ENCODE data around the gene RHOT2. TPM values are rescaled to one million over a fixed set of nuclear protein-coding genes. Genes with fewer than 3 reads are reported as not detected.

The RHOT2 gene
- total RNA-seq, 1 experiment from 2014 or later = 143 TPM

DNA sequence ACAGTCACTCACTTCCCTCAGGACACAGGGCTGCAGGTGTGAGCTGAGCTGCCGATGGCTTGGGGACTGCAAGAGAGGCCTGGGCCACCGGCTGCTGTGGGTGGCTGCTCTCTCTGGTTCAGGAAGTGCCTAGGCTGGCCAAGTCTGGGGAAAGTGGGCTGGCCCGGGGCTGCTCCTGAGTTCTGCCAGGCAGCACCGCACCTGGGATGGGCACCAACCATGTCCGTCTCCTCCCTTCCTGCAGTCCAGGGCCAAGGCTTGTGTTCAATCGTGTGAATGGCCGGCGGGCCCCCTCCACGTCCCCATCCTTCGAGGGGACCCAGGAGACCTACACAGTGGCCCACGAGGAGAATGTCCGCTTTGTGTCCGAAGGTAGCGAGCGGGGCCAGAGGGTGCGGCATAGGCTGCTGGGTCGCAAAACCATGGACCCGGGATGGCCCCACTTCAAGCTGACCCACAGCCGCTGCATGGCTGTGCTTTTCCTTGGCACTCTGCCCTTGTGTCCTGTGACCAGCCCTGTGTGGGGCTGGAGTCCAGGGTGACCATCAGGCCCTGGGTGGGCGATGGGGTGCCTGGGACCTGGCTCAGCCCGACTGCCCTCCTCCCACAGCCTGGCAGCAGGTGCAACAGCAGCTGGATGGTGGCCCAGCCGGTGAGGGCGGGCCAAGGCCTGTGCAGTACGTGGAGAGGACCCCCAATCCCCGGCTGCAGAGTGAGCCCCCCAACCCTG lies 20.6 kb upstream of the RHOT2 start:
- BruUV-seq (replicated peaks) = no TSS peak
- no peaks in the 10 kb centered on the region for H3K9me3 ChIP-seq (ENCODE audit: insufficient read depth, low read depth)
- H3K79me2 ChIP-seq (ENCODE audit: low read depth) = peaks cover 69% of the 10 kb centered on the region
- CTCF ChIA-PET = interaction anchor here (0.6 kb wide), 1 partner anchor 265 kb away, joined by 7 read pairs; no protein-coding TSS in a partner anchor
- H4K20me1 ChIP-seq (ENCODE audit: insufficient read depth) = peaks cover 17% of the 10 kb centered on the region; the same call in 1 of the 2 replicates
- H2AFZ ChIP-seq = no peak overlapping the region
- peak overlapping the region; percentile 92 for H3K4me2 ChIP-seq
- H3K4me3 ChIP-seq = no peak overlapping the region; the same call in 1 of the 2 replicates
- H3K9me2 ChIP-seq (ENCODE audit: insufficient read depth) = no peaks in the 10 kb centered on the region
- intact Hi-C loops (cut with micrococcal nuclease; ENCODE audit: unreplicated experiment) = loop anchor here (10.0 kb wide), 1 partner anchor 263 kb away; the partner anchor contains the start of gene PGAP6
- POLR2A ChIA-PET (ENCODE audit: unreplicated experiment) = interaction anchor here (0.6 kb wide), 1 partner anchor 13 kb away, joined by 3 read pairs; no protein-coding TSS in a partner anchor
- TF ChIP-seq, protein P1, sequence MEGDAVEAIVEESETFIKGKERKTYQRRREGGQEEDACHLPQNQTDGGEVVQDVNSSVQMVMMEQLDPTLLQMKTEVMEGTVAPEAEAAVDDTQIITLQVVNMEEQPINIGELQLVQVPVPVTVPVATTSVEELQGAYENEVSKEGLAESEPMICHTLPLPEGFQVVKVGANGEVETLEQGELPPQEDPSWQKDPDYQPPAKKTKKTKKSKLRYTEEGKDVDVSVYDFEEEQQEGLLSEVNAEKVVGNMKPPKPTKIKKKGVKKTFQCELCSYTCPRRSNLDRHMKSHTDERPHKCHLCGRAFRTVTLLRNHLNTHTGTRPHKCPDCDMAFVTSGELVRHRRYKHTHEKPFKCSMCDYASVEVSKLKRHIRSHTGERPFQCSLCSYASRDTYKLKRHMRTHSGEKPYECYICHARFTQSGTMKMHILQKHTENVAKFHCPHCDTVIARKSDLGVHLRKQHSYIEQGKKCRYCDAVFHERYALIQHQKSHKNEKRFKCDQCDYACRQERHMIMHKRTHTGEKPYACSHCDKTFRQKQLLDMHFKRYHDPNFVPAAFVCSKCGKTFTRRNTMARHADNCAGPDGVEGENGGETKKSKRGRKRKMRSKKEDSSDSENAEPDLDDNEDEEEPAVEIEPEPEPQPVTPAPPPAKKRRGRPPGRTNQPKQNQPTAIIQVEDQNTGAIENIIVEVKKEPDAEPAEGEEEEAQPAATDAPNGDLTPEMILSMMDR (conservative IDR thresholded peaks at IDR 0.05) = no peak
- TF ChIP-seq EZH2 (IDR thresholded peaks at IDR 0.05; ENCODE audit: low read depth) = no peak
- peaks cover 33% of the 10 kb centered on the region for H3F3A ChIP-seq (ENCODE audit: insufficient read depth, low read depth)
- H3K27me3 ChIP-seq (ENCODE audit: insufficient read depth, low read depth) = no peaks in the 10 kb centered on the region
- peaks cover 65% of the 10 kb centered on the region for H3K4me1 ChIP-seq (replicated peaks; ENCODE audit: insufficient read depth)
- H3K36me3 ChIP-seq (ENCODE audit: low read depth) = no peaks in the 10 kb centered on the region
- DNase-seq = no peak
- no peak overlapping the region for H3K27ac ChIP-seq

DNA sequence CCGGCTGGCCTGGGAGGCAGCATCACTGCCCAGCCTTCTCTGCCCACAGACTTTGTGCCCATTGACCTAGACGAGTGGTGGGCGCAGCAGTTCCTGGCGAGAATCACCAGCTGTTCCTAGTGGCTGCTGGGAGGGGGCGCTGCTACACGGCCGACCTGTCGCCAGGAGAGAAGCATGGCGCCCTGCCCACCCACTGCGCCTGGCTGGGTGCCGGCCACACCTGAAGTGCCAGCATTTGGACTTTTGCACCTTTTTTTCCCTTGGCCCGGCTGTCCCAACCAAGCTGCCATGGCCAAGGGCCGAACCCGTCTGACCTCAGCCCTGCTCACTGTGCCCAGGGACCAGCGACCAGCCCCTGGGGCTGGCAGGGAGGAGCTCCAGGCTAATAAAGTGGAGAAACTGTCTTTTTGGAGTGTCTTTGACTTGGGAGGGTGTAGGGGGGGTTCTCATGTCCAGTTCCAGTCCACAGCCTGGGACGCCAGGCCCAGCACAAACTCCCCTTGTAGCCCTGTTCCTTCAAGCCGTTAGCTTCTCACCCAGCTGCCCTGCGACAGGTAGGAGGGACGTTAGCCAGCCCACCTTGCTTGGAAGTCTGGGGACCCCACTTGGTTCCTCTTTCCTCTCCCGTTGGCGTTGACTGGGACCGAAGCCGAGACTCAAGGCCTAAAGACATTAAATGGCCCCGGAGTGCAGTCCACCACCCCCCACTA lies 19.7 kb upstream of the RHOT2 start:
- intact Hi-C loops (cut with micrococcal nuclease; ENCODE audit: unreplicated experiment) = loop anchor here (2.0 to 10.0 kb wide), 2 partner anchors 121 to 263 kb away; partner anchors contain the start of genes CAPN15 and PGAP6
- Histone ChIP-seq H3K4me2 (peak overlapping the region; percentile 92), H3K9me3 (ENCODE audit: insufficient read depth, low read depth) (no peaks in the 10 kb centered on the region), H3F3A (ENCODE audit: insufficient read depth, low read depth) (peaks cover 33% of the 10 kb centered on the region), H3K4me1 (replicated peaks; ENCODE audit: insufficient read depth) (peaks cover 60% of the 10 kb centered on the region), H3K36me3 (ENCODE audit: low read depth) (no peaks in the 10 kb centered on the region), H3K27me3 (ENCODE audit: insufficient read depth, low read depth) (no peaks in the 10 kb centered on the region), H3K4me3 (peak overlapping the region; percentile 85), H3K79me2 (ENCODE audit: low read depth) (peaks cover 62% of the 10 kb centered on the region), H3K27ac (peak overlapping the region; percentile 82), H4K20me1 (ENCODE audit: insufficient read depth) (peaks cover 17% of the 10 kb centered on the region; the same call in 1 of the 2 replicates), H2AFZ (peak overlapping the region; percentile 90; the same call in 1 of the 2 replicates), H3K9me2 (ENCODE audit: insufficient read depth) (no peaks in the 10 kb centered on the region)
- CTCF ChIA-PET = interaction anchor here (0.6 kb wide), 2 partner anchors 261 to 266 kb away, joined by 4 to 7 read pairs; no protein-coding TSS in a partner anchor
- POLR2A ChIA-PET (ENCODE audit: unreplicated experiment) = interaction anchor here (0.6 to 1.0 kb wide), 2 partner anchors 12 to 32 kb away, joined by 3 to 5 read pairs; partner anchors contain the start of gene STUB1
- DNase-seq = peak in 1 of 2 experiments; percentile 67
- no peak for TF ChIP-seq EZH2 (IDR thresholded peaks at IDR 0.05; ENCODE audit: low read depth)
- TF ChIP-seq, protein P1 (conservative IDR thresholded peaks at IDR 0.05) = peak; percentile 73
- TSS peak; percentile 72 for BruUV-seq (replicated peaks)

All from PC-9 (cell line).